A549 (cell line): ENCODE data around the gene RAD51.

Experiments used
- BHLHE40 ChIP-seq: IDR thresholded peaks from 2 replicates; pipeline ENCODE4 v1.6.1; 2012; ENCODE audit warnings: low read depth, low read length, inconsistent platforms
- CHD2 ChIP-seq: fragments of 150-350 bp; IDR thresholded peaks from 2 replicates; pipeline ENCODE4 v1.6.1; 2014; ENCODE audit warnings: low read length; ENCODE audit not compliant: partially characterized antibody
- CTCF ChIP-seq: fragments of >200 bp; sonication (Bioruptor Twin); formaldehyde crosslinking; IDR thresholded peaks from 3 replicates; pipeline ENCODE4 v1.5.1; 2016
- EP300 ChIP-seq, 2 experiments: fragments of >200 bp; sonication (Bioruptor Twin); formaldehyde crosslinking; IDR thresholded peaks; 2 replicates in 1 of 2; 3 replicates in 1 of 2; pipeline ENCODE4 v1.6.1; 2016 to 2017
- HDAC2 ChIP-seq: fragments of 200-600 bp; sonication (generic); IDR thresholded peaks from 2 replicates; pipeline ENCODE4 v1.6.1; 2016
- HOXB13 ChIP-seq: fragments of 250-450 bp; sonication (Bioruptor Pico); IDR thresholded peaks from 2 replicates; pipeline ENCODE4 v1.5.0; 2020; ENCODE audit warnings: low read depth, mild to moderate bottlenecking, moderate library complexity
- KDM1A ChIP-seq: fragments of 200-600 bp; sonication (generic); IDR thresholded peaks from 2 replicates; pipeline ENCODE4 v1.6.1; 2016; ENCODE audit warnings: low read depth, mild to moderate bottlenecking
- KDM5A ChIP-seq: fragments of 200-600 bp; sonication (generic); IDR thresholded peaks from 2 replicates; pipeline ENCODE4 v1.6.1; 2016; ENCODE audit warnings: antibody characterized with exemption, mild to moderate bottlenecking
- POLR2A ChIP-seq: IDR thresholded peaks from 2 replicates; pipeline ENCODE4 v1.6.1; 2012; ENCODE audit warnings: mild to moderate bottlenecking, low read length
- SMC3 ChIP-seq: fragments of >200 bp; sonication (Bioruptor Twin); formaldehyde crosslinking; IDR thresholded peaks from 3 replicates; pipeline ENCODE4 v1.6.1; 2018; ENCODE audit warnings: inconsistent platforms
- USF2 ChIP-seq: fragments of 450-650 bp; IDR thresholded peaks from 2 replicates; pipeline ENCODE4 v1.6.1; 2014; ENCODE audit warnings: antibody characterized with exemption
- ZC3H11A ChIP-seq: fragments of 450-650 bp; IDR thresholded peaks from 2 replicates; pipeline ENCODE4 v1.6.1; 2014; ENCODE audit warnings: antibody characterized with exemption, mild to moderate bottlenecking

GRCh38 chr15:40714144-40714543 is 19.2 kb downstream of the RAD51 start:
- no peak for TF ChIP-seq CTCF
- no peak for TF ChIP-seq USF2
- TF ChIP-seq KDM1A, result no peak
- no peak for TF ChIP-seq SMC3
- no peak for TF ChIP-seq EP300 (IDR thresholded peaks at IDR 0.05)
- TF ChIP-seq KDM5A, result no peak
- no peak for TF ChIP-seq POLR2A
- TF ChIP-seq HOXB13 (CRISPR knock-in tag), result no peak
- TF ChIP-seq HDAC2, result no peak
- no peak for TF ChIP-seq CHD2
- no peak for TF ChIP-seq BHLHE40
- no peak for TF ChIP-seq ZC3H11A
